Measurements from ENCODE around the gene SOX21.

The SOX21 gene

DNA sequence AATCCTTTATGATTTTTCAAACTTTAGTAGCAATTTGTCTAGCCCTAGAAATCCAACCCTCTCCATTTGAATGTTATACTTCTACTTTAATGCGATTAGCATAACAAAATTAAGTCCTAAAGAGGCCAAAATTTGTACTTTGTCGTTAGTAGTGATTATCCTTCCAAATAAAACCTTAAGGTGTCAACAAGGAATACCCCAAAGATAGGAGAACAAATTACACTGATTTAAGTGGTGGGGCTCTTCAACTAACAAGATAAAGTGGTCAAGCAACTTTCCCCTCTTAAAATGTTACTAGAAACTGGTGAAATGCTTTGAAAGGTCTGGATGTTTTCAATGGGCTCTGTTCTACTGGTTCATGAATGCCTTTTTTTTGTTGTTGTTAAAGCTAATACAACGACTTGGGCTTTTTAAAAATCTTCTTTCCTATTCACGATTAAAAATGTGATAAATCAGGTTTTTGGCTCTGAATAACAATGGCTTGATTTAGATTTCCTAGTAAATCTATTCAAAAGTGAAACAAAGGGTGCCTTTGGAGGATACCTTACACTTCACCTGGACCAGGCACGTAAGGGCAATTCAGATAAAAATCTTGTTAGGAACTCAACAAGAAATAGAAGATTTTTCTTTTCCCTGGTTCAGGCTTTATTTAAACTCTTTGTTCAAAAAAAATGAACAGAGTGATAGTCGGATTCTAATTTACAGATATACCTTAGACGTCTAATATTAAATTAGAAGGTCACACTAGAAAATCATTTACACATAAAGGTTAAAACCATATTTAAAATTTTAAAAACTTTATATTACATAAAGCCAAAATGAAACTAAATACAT is 3.1 kb downstream of the SOX21 start:
- DNase-seq (ENCODE audit: low read depth in 2 of 2), result no peak

DNA sequence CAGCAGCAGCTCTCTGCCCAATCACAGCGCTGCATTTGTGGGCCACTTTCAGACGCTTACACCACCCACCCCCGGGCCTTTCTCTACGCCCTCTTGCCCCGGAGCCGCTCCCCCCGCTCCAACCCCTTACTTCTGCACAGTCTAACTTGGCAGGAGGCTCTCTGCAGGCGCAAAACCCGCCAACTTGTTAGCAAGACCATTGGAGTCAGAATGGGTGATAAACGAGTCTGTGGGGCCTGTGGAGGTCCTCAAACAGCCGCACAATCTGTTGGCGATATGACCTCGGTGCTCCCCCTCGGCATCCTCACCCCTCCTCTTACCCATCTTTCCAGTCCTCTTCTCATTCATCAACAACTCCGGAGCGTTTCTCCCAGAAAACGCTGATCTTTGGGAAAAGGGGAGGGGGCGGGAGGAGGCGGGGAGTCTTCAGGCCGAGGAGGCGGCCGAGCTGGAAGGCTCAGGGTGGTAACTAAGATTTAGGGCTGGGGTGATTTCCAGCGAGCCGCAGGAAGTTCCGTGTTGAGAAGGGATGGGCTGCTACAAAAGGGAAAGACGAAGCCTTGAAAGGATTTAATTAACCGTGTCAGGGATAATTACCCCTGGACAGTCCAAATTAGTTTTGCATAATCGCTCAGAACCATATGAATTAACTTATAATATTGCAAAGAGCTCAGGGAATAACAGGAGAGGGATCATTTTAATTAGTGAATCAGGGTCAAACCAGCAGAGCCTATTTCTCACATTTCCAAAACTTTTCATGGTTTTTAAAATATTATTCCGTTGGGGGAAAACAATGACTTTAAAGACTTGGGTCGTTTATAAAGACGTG is 4.1 kb downstream of the SOX21 start:
- no peak for DNase-seq (ENCODE audit: low read depth in 2 of 2)

DNA sequence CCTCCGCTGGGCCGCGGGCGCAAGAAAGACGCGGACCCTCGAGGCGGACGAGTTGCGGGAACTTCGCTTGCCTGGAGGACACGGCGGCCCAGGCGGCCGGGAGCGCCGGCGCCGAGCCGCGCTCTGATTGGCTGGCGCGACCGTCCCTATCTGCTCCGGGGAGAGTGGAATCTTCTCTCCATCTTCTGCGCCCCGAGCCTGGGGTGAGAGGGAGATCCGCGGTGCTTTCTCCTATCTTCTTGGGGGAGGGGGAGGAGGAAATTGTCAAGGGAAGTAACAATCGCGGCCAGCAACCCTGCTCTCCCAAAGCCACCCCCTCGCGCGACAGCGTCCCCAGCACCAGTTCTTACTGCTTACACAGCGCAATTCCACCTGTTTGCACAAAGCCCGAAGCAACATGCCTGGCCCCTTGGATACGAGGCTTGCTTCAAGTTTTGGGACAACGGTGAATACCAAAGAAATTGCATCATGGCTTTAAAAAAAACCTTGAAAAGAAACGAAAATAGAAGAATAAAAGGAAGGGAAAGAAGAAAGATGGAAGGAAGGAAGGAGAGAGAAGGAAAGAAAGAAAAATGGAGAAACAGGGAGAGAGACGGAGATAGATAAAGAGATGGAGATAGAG is 4.8 kb downstream of the SOX21 start:
- DNase-seq (ENCODE audit: low read depth in 2 of 2), result no peak

DNA sequence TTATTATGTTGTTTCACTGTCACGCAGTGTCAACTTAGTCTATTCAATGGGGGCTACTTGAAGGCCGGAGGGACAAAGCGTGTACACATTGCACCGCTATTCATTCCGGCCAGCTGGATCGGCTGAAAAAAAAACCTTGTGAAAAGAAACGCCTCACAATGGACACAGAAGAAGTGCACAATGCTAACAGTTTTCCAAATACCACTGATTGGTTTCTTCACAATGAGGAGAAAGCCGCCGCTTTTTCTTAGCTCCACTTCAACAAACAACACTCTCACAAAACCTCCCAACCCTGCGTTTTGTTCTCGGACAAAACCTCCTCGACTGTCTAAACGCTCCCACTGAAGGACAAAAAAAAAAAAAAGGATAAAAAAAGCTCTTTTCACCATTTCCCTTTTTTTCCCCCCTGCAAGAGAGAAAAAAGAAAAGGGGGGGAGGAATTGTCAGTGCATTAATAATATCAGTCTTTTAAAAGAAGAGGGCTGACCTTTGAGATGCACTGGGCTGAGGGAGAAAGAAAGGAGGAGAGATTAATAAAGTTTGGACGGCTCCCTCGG is 5.4 kb downstream of the SOX21 start:
- DNase-seq (ENCODE audit: low read depth in 2 of 2), result no peak

DNA sequence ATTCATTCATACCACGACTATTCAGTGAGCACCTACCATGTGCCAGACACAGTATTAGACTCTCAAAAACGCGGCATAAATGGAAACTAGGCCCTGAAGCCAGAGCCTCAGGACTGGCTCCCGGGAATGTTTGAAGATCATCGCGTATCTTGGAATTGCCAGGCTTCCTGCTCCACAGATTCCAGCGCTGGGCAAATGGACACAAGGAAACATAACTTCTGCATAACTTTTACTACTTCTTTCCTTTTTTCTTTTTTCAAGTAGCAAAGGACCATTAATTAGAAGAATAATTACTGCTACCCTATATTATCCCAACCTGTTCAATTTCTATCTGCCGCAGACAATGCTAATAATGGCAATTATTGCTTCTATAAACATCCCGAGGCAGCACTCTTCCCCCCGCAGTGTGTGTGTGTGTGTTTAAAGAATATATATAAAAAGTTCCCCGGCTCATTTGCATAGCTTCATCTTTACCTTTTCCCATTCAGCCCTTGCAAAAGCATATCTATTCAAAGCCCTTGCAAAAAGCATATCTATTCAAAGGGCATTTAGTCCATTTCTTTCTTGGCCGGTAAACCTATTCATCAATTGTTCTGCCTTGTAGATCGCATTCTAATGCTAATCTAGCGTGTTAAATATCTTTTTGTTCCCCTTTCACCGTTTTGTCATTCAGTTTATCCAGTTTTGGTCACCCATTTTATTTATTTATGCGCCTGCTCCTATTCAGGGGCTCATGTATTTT is 6.1 kb downstream of the SOX21 start:
- no peak for DNase-seq (ENCODE audit: low read depth in 2 of 2)

DNA sequence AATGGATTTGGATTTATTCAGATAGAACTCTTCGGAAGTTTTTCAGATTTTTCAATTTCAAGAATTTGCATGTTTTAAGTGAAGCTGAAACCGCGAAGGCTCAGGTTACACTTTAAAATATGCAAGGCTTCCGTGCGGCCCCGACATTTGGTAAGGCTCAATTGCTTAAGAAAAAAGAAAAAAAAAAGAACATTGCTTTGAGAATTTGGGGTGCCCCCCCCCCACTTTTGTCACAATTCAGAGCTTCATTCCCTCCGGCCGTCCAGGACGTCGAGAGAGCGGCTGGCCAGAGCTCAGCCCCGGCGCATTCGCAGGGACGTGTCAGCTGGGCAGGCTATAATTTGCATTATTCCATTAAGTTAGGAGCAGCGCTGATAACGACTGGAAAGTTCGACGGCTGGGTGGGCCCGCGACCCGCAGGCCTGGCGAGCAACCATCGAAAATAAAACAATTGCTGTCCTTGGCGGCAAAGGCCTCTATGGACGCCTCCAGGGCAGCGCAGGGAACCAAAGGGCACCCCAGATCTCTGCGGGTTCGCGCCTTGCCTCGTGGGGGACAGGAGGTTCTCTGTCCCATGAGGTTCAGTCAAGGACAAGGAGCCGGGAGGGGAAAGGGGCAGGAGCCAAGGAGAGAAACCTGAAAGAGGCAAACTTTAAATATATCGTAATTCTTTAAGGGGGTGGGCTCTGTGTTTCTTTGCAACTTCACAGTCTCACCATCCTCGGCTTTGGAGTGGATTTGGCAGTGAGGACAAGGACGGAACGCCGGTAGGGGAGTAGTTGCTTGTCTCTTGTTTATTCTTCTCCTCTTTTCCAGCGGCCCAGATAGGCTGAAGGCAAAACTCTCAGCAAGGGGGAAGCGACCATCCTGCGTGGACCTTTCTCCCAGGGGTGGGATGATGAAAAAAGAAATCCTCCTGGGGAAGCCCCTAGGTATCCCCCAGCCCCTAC is 7.0 kb downstream of the SOX21 start:
- DNase-seq (ENCODE audit: low read depth in 2 of 2), result no peak

DNA sequence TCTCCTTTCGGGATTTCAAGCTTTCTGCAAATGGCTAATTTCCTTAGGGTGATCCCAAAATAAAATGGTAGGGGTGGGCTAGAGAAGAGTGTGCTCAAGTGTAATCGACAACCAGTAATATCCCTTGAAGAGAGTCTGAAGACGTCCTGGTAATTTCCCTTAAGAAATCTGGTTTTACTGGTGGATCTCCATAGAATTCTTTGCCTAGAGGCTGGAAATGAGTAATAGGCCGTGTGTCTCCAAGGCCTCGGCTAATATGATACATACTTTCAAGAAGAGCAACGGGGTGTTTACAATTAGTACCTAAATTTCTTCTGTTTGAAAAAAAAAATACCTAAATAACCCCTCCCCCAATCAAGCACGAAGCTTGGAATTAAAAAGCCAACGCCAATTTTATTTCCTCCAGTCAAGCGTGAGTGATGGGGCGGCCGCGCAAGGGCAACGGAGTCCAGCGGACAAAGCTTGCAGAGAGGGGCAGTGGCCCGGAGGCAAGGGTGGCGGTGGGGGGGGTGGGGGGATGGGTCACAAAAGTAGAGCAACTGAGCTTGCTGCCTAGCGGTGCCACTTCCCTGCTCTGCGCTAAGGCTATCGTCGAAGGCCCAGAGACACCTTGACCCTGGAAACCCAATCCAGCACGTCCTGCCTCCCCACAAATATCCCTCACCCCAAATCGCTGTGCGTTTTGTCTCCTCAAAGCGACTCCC is 7.8 kb downstream of the SOX21 start:
- DNase-seq (ENCODE audit: low read depth in 2 of 2), result no peak

DNA sequence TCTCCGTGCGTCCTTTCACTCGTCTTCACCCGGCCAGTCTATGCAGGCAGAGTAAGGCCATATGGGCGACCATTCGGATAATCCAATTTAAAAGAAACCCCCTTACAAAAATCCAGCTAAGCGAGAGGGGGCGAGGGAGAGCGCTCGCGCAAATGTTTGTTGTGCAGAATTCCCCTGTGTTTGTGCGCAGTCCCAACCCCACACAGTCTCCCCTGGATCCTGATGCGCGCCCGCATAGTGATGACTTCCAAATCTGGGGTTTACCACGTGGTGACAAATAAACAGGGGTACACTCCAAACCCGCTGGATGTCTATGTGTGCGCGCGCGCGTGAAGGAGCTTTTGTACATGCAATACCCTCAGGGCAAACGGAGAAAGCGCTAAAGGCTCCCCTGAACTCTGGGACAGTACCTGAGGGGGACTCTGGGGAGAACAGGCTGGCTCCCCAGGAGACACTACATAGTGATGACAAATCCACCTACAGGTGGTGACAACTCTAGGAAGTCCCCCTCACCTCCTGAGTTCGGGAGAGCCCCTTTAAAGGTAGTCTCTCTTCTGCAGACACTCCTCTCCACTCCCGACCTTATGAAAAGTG is 8.5 kb downstream of the SOX21 start:
- no peak for DNase-seq (ENCODE audit: low read depth in 2 of 2)

DNA sequence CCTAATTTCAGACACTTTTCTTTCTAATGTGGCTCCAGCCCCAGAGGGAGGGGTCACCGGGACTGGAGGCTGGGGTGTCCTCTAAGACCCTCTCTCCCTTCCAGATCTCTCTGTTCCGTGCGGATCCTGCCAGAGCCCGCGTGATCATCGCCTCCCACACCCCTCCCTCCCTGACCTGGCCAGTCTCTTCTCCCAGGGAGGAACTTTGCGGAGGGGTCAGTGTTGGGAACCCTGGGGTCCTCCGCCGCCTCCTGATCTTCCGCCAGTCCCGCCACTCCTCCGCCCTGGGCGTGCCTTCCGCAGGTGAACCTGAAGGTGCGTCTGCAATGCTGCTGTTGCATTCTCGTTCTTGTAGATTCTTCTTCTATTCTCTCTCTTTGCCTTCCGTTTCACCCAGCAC is 9.1 kb downstream of the SOX21 start:
- DNase-seq (ENCODE audit: low read depth in 2 of 2), result no peak

DNA sequence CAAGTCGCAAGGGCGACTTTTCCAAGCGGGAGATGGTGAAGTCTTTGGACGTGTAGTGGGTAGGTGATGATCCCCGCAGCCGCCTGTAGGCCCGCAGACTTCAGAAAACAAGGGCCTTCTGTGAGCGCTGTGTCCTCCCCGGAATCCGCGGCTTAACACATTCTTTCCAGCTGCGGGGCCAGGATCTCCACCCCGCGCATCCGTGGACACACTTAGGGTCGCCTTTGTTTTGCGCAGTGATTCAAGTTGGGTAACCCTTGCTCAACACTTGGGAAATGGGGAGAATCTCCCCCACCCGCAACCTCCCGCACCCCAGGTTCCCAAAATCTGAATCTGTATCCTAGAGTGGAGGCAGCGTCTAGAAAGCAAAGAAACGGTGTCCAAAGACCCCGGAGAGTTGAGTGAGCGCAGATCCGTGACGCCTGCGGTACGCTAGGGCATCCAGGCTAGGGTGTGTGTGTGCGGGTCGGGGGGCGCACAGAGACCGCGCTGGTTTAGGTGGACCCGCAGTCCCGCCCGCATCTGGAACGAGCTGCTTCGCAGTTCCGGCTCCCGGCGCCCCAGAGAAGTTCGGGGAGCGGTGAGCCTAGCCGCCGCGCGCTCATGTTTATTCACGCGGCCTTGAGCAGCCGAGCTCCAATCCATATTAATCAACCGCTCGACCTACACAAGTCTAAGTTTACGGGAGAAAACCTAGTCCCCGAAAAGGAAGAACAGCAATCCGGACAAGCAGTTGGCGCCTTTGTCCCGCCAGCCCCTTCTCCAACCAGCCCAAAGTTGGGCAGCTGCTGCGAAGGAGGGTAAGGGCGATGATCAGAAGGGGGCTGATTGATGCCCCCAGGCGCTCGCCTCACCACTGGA is 9.9 kb downstream of the SOX21 start:
- no peak for DNase-seq (ENCODE audit: low read depth in 2 of 2)

DNA sequence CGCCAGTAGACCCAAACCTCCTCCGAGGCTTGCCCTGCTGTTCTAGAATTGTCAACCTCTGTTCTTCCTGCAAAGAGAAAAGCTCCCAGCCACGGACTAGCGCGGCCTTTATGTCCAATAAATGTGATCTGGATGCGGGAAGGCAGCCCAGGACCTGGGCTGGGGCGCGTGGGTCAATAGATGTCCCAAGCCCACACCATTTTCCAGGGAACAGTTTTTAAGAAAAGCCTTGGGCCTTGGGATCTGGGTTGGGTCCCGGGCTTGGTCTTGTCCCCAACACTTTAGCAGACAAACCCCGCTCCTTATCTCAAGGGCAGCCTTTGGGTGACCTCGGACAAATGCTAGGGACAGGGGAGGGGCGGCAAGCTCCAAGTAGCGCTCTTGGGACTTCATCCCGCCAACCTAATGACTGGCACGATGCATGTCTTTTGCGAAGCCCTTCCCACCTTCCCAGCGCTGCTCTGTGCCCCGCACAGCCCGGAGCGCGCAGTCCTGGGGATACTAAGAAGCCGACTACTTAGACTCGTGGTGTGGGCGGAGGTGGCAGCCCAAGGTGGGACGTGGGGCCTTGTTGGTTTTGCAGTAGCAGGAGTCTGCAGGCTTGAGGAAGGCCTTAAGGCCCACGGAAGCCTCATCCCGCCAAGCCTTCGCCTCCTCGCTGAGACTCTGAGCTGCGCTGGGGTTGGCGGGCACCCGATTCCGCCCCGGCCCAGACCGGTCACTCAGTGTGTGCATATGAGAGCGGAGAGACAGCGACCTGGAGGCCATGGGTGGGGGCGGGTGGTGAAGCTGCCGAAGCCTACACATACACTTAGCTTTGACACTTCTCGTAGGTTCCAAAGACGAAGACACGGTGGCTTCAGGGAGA is 10.8 kb downstream of the SOX21 start:
- no peak for DNase-seq (ENCODE audit: low read depth in 2 of 2)

DNA sequence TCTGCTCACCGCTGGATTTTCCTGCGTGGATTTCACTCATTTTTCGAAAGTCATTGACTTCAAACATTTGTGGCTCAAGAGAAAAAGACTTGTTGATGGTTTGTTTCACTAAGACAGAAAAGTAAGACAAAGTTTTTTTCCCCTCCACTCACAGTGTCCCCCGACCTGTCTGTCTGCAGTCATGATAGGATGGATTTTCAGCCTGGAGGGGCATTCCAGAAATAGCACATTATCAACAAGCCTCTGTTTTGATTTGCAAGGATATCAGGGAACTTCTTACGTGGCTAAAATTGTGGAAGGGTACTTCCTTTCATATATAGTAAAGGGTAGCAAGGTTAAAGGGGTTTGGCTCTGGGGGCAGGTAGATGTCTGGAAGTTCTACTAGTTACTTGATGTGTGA is 11.8 kb downstream of the SOX21 start:
- DNase-seq (ENCODE audit: low read depth in 2 of 2), result no peak

DNA sequence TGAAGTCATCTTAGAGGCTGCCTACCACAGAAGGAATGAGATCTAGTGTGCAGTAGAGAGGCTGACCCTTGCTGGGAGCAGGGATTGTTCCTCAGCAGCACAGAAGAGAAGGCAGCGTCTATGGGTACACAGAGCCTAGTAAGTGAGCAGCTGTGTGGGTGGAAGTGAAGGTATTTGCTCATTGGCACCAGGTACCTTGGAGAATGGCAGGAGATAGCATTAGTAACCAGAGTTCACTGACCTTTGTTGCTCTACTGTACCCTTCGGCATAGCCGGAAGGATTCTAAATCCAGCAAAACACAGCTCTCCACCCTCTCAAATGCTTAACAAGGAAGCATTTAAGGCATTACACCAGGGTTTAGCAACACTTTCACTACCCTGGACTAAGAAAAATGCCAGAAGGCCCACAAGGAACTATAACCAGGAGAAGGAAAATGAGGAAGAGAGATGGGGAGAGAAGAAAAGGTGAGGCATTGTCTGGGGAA is 12.3 kb downstream of the SOX21 start:
- no peak for DNase-seq (ENCODE audit: low read depth in 2 of 2)

DNA sequence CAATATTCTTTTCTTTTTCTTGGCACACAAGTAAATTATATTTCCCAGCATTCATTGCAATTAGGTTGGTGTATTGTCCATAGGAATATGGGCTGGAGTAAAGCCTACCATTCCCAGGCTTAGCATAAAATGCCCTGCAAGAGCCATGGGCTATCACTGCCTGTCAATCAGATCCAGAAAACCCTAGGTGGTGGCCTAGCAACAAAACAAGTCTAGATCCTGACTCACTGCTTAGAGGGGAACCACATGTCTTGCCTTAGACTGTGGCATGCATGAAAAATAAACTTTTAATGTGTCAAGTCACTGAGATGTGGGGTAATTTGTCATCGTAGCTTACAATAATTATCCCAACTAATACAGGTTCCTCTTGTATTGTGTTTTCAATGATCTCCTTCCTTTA is 16.2 kb downstream of the SOX21 start:
- DNase-seq (ENCODE audit: low read depth in 2 of 2), result no peak

DNA sequence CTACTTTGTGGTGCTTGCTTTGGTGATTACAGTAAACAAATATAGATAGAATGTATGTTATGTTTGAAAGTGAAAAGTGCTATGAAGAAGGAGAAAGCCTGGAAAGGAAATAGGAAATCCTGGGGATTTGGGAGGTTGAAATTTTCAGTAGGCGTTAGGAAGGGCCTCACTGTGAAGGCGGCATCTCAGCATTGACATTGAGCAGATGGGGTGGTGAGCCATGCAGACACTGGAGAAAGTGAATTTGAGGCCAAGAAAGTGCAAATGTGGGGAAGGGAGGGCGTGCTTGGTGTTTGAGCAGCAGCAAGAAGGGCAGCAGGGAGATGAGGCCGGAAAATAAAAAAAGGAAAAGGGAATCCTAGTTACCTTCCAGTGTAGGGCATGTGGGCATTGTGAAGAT is 20.3 kb downstream of the SOX21 start:
- no peak for DNase-seq (ENCODE audit: low read depth in 2 of 2)

DNA sequence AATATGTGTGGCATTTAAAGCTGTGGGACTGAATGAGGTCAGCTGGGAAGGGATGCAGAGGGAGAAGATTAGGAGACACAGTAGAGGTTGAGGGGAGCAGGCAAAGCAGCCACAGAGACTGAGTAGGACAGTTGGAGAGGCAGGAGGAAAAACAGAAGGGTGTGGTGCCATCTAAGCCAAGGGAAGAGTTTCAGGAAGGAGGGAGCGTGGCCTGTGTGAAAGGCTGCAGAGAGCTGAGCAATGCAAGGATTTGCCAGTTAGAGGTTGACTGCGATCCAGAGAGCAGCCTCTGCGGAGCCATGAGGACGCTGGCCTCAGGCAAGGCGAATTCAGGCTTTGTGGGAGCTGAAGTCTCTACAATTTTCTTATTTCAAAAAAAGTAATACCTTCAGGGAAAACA is 28.9 kb downstream of the SOX21 start:
- DNase-seq (ENCODE audit: low read depth in 2 of 2), result no peak

DNA sequence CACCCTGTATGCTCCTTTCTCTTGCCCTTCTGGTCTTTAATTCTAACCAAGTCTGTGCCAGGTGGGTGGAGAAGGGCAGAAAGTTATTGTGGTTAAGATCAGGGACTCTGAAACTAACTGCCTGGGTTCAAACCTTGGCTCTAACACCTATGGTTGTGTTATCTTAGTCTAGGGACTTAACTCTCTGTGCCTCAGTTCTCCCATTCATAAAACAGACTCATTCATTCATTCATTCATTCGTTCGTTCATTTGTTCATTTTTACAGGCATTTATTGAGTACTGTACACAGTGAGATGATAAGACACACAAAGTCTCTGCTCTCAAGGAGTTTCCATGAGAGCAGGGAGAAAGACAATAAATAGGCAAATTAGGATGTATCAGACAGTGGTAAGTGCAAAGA is 30.1 kb downstream of the SOX21 start:
- DNase-seq (ENCODE audit: low read depth in 2 of 2), result no peak
